Stimulated activated CD4-positive, alpha-beta T cell treated with anti-CD3 and anti-CD28 coated beads, TNF-alpha, amount 100 ng/mL, for 24 hours (primary cell): ENCODE data around the gene TRAF3.
"Not testable (repeated sequence)": the region's sequence is repeated elsewhere in the genome, so short reads cannot be mapped to it uniquely, and the experiment has no call there.

Experiments
- DNase-seq, 3 experiments: peaks; one replicate each; pipeline ENCODE4 v3.0.0-alpha.2; 2020; ENCODE audit warnings: low read depth in 3 of 3

TRAF3 gene

DNA sequence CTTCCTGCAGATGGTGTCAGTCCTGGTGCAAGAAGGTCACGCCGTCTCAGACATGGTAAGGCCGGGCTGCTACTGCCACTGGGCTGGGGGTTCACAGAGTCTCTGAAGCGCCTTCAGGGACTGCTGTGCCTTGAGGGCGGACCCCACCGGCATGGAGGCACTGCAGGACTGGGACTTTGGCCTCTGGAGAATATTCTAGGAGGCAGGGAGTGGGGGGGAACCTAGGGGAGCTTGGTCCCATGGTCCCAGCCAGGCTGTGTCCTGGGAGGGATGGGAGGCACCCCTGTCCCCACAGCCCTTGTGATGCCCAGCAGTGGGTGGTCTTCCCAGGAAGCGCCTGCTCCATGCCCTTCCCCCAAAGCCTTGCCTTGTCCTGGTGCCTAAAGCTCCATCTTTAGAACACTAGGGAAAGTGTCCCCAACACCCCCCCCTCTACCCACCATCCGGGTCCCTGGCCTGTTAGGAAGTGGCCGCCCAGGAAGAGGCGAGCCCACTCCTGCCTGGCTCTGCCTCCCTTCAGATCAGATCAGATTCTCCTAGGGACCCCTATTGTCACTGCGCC lies 146.8 kb downstream of the TRAF3 start:
- DNase-seq: no peak

GRCh38 chr14:102924632-102925588 lies 147.7 kb downstream of the TRAF3 start:
- DNase-seq: no peak

DNA sequence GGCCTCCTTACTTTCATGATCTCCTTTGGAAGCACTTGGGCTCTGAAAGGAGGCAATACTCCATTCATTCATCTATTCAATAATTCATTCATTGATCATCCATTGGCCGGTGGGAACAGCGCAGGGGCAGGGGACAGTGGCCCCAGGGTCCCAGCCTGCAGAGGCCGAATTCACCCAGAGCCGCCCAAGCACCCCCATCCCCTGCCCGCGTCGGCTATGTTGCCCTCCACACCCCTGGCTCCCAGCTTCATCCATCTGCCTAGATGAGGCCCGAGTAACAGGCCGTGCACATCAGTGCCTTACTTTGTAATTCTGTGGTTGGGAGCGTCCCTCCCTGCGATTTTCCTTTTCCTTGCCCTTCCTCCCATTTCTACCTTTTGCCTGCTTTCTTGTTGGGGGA lies 148.4 kb downstream of the TRAF3 start:
- no peak for DNase-seq

DNA sequence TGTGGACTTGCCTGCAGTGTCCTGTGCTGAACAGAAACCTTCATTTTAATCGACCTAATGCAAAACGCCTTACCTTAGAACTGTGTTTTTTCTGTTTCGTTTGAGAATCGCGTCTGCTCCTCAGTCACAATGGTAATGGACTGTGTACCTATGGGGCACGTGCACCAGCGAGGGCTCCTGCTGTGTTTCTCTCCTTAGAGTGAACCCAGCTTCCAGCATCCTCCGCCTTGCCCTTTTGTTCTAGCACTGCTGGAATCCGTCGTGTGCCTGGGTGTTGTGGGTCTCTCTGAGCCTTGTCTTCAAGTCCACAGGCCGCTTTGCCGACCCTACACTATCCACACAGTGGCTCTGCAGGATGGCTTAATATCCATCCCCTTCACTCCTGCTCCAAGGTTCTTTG lies 148.9 kb downstream of the TRAF3 start:
- no peak for DNase-seq

- DNase-seq: not testable (repeated sequence)
Observed at GRCh38 chr14:102926840-102927239, 149.6 kb downstream of the TRAF3 start.

- no peak for DNase-seq
Observed at GRCh38 chr14:102927346-102927877, 150.2 kb downstream of the TRAF3 start.

- DNase-seq: no peak
Observed at GRCh38 chr14:102927878-102928411, 150.7 kb downstream of the TRAF3 start.

DNA sequence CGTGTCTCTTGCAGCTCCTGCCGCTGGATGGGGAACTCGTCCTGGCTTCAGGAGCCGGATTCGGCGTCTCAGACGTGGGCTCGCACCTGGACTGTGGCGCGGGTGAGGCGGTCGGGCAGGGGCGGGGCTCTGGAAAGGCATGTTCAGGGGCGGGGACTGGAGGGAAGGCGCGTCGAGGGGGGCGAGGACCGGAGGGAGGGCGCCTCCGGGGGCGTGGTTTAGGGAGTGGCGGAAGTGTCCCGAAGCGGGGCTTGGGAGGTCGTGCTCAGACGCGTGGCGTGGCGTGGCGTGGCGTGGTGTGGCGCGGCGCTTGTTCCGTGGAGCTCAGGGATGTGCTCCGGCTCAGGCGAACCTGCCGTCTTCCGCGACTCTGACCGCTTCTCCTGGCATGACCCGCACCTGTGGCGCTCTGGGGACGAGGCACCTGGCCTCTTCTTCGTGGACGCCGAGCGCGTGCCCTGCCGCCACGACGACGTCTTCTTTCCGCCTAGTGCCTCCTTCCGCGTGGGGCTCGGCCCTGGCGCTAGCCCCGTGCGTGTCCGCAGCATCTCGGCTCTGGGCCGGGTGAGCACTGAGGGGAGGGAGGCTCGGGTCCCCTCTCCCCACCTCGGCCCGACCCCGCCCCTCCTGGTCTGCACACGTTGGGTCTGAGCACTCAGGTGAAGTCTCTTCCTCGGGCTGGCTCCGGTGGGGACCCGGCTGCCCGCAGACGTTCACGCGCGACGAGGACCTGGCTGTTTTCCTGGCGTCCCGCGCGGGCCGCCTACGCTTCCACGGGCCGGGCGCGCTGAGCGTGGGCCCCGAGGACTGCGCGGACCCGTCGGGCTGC lies 151.4 kb downstream of the TRAF3 start:
- peak; percentile 39 to 68 (median 51) for DNase-seq

- DNase-seq: no peak
Observed at GRCh38 chr14:102929241-102930137, 152.2 kb downstream of the TRAF3 start.

GRCh38 chr14:102930138-102930752 lies 153.0 kb downstream of the TRAF3 start:
- DNase-seq: no peak

DNA sequence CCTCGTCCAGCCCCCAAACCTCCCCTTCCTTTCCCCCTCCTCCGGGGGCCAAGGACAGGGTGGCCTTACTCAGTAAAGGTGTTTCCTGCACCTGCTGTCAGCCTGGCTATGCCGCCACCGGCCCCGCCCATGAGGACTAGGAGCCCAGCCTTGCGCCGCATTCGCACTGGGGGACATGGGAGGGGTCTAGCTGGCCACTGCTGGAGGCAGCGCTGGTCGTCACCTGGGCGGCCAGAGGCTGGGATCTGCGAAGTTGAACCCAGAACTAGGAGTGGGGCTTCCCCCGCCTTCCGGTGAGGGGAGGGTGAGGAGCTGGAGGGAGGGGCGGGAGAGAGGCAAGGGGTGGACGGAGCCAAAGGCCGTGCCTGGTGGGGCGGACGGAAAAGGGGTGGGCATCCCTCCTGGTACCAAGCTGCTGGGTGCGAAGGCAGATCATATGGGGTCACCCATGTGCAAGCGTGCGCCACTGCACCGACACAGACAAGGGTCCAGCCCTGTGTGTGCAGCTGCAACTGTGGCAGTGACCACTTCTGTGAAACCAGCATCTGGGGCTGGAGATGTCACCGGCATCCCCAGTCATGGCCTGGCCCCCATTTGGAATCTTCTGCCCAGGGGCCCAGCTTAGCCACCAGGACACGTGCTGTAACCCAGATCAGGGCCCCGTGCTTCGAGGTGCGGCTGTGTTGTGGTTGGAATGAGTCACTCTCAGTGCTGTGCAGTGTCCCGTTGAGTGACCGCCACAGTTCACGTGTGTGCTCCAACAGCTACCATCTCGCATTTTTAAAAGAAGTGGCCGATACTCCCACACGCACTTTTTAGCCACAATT lies 153.7 kb downstream of the TRAF3 start:
- DNase-seq: no peak

DNA sequence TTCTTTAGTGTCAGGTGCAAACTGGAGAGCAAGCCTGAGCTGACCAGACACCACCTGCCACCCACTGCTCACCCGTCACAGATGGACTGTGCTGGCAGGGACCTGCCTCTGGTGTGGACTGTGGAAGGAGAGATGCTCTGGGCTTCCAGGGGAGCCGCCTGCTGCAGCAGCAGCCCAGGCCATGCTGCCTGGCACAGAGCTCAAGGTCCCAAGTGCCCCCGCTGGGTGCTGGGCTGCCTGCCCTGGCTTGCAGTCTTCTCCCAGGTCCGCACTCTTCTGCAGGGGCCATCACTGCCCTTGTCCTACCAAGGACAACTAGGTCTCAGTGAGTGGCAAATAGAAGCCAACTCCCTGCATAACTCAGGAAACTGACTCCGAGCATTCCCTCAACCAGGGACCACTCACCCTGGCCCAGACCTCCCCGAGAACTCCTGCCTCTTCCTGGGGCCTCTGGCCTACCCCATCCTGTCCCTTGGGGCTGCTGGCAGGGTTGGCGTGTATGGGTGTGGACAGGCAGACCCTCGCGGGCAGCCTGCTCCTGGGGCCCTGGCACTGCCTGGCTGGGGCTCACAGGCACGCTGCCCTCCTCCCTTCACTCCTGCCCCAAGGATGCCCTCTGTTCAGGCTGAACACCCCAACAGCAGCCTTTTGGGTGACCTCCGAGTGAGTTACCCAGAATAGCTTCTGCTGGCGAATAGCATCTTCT lies 154.5 kb downstream of the TRAF3 start:
- no peak for DNase-seq

- no peak for DNase-seq
Observed at GRCh38 chr14:102932484-102933248, 155.4 kb downstream of the TRAF3 start.

DNA sequence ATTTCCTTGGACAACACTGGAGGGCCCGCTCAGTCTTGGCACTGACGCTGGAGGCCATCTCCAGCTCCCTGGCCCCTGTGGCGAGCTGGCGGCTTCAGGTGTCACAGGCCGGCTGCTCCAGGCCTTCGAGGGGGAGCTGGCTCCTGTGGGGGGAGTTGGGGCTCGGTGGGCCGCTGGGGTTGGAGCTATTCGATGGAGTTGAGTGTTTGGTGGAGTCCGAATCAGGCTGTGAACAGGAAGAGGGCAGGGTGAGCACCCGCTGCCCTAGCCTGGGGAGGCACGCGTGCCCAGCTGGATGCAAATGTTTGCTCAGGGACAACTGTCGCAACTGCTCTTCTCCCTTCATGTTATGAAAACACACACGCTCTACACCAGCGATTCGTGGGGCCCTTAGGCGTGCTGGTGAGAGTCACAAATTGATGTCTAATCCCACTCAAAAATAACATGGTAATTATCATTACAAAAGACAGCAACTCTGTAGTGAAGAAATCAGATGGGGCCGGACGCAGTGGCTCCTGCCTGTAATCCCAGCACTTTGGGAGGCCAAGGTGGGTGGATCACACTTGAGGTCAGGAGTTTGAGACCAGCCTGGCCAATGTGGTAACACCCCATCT lies 156.5 kb downstream of the TRAF3 start:
- DNase-seq: no peak

- DNase-seq: no peak
Observed at GRCh38 chr14:102935756-102936155, 158.5 kb downstream of the TRAF3 start.

GRCh38 chr14:102937331-102938175 lies 160.3 kb downstream of the TRAF3 start:
- no peak for DNase-seq

DNA sequence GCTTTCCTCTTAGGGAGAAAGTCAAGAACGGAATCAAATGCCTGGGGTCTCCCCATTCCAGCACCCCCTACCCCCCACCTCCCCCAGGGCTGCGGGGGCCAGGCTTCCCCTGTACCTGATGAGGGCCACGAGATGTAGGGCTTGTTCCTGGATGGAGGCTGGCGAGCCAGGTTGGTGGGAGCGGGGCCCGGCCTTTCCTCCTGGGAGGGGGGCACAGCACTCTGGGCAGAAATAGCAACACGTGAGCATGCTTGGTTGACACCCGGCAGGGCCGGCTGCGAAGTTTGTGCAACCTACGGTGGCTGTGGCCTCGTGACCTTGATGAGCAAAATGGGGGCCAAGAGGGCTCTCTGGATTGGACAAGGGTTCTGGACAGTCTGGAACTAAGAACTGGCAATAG lies 160.9 kb downstream of the TRAF3 start:
- no peak for DNase-seq
